GM12874 (cell line): ENCODE results near the gene CYP2A7.
"Not testable (repeated sequence)": the region's sequence is repeated elsewhere in the genome, so short reads cannot be mapped to it uniquely, and the experiment has no call there.

ENCODE experiments used
- CTCF ChIP-seq: IDR thresholded peaks from 2 replicates; pipeline ENCODE4 v1.5.1; 2011; ENCODE audit warnings: low read depth, mild to moderate bottlenecking, control low read depth, low read length, moderate library complexity; ENCODE audit not compliant: insufficient read depth

Gene CYP2A7

GRCh38 chr19:40882062-40882461 is at the start of gene CYP2A7:
Gene CYP2A7 (minus strand): TSS chr19:40882231. CDS start chr19:40882210, 21 bp downstream.
- TF ChIP-seq CTCF: not testable (repeated sequence)

DNA sequence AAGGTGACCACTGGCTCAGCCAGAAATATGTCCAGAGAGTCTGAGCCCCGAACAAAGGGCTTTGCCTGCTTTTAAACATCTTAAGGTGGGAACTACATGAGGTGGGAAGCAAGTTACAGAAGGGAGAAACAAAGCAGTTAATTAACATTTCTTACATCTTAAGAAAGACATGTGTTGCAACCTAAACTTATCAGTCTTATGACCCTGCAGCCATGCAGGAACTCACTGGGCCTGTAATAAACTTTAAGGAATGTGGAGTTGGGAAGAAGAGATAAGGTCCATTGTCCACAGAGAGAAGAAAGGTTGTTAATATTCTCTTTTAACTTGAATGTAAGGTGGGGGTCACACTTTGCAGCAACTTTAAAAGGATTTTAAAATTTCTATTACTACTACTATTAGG is 46.8 kb upstream of the CYP2A7 start:
- TF ChIP-seq CTCF: no peak

GRCh38 chr19:40927567-40927966 is 45.5 kb upstream of the CYP2A7 start:
- TF ChIP-seq CTCF: no peak

- no peak for TF ChIP-seq CTCF
Measured at GRCh38 chr19:40923934-40924391, 41.9 kb upstream of the CYP2A7 start.

GRCh38 chr19:40921005-40921897 is 39.2 kb upstream of the CYP2A7 start:
- no peak for TF ChIP-seq CTCF

DNA sequence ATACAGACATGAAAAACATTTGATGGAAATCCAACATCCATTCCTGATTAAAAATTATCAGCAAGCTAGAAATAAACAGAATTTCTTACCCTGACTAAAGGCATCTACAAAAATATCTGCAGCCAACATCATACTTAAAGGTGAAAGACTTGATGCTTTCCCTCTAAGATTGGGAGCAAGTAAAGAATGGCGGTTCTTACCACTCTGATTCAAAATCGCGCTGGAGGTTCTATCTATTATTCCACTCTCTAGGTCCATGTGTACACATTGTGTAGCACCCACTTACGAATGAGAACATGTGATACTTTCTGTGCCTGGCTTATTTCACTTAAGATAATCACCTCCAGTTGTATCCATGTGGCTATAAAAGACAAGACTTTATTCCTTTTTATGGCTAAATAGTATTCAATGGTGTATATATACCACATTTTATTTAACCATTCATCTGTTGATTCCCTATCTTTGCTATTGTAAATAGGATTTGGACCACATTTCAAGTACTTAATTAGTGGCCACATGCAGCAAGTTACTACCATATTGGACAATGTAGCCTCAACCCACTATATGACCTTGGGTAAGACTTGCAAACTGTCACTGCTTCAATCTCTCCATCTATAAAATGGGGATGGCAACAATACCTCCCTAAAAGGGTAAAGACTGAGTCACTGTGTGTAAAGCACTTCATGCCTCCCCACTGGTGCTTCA is 38.4 kb upstream of the CYP2A7 start:
- no peak for TF ChIP-seq CTCF

DNA sequence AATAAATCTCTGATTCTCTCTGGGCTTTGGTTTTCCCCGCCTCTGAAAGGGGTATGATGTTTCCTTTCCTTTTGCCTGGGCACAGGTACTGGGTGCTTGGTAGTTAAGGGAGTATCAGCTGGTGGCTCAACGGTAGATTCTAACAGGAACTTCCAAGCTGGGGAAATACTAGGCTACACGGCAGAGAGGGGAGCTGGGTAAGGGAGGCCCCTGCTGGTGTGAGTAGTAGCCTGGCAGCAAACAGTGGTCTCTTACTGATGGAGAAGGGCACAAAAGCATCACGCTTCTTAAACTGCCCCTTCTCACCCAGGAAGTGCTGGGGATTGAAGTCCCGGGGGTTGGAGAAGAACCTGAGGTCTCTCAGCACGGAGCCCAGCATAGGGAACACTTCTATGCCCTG is 26.9 kb upstream of the CYP2A7 start:
- TF ChIP-seq CTCF: peak; percentile 26; the same call in 1 of the 2 replicates
